K562 (cell line): Measurements from ENCODE around the gene ARHGDIB. TPM values are rescaled to one million over a fixed set of nuclear protein-coding genes. Genes with fewer than 3 reads are reported as not detected.

Experiments
- ATAC-seq: fragments of 200-7000 bp; cut with Tn5 transposase; 3 replicates; pipeline ENCODE4 v1.9.1; 2020; ENCODE audit warnings: moderate library complexity
- BruUV-seq: library from RNA; stranded (reverse); fragments of 400-500 nt; replicated peaks from 2 replicates; lab custom pipeline; 2021; lab: Mats Ljungman, UMichigan
- CTCF ChIA-PET: fragments of 300-600 bp; formaldehyde crosslinking; extraction: SDS; loops from one replicate; lab custom pipeline; 2021; ENCODE audit warnings: low intra/inter-chr PET ratio; lab: Yijun Ruan, JAX
- POLR2A ChIA-PET: fragments of 300-600, 350-650 bp; sonication (Branson Sonifier 250); formaldehyde crosslinking; extraction: SDS; loops from one replicate; lab custom pipeline; 2021; ENCODE audit warnings: antibody characterized with exemption, inconsistent platforms; lab: Yijun Ruan, JAX
- DNase-seq, 4 experiments: peaks; one replicate each; pipeline versions ENCODE4 v3.0.0 to v3.0.0-alpha.2; 2011 to 2018; ENCODE audit warnings: low spot score in 3 of 4, mixed read lengths in 3 of 4; ENCODE audit errors: extremely low read depth in 1 of 4
- FAIRE-seq: peaks from 2 replicates; lab custom pipeline; 2011; peaks lifted over from hg19 to GRCh38; lab: Jason Lieb, UNC
- H2AFZ ChIP-seq: 2 replicates; pipeline ENCODE4 v1.6.0; 2011; ENCODE audit warnings: low read depth, low read length, control low read depth, inconsistent platforms
- H3K27ac ChIP-seq: fragments of 200-600 bp; 3 replicates; pipeline ENCODE4 v1.8.0; 2011; ENCODE audit warnings: low read depth, mild to moderate bottlenecking, control low read depth, inconsistent platforms, low read length, moderate library complexity, mixed read lengths; ENCODE audit errors: extremely low read depth
- H3K27me3 ChIP-seq, 2 experiments: fragments of 300-600 bp in 1 of 2; 2 replicates in 1 of 2; 3 replicates in 1 of 2; pipeline versions ENCODE4 v1.6.0 to v1.8.0; 2011; ENCODE audit warnings: inconsistent platforms in 2 of 2, low read length in 2 of 2, mild to moderate bottlenecking in 1 of 2, mixed read lengths in 1 of 2, moderate library complexity in 1 of 2; ENCODE audit not compliant: control insufficient read depth in 2 of 2, insufficient read depth in 2 of 2
- H3K36me3 ChIP-seq: fragments of 300-600 bp; 3 replicates; pipeline ENCODE4 v1.8.0; 2011; ENCODE audit warnings: mild to moderate bottlenecking, low read length, inconsistent platforms; ENCODE audit not compliant: control insufficient read depth, insufficient read depth
- H3K4me1 ChIP-seq, 2 experiments: fragments of 200-600 bp in 1 of 2; replicated peaks in 1 of 2; 2 replicates in 1 of 2; 3 replicates in 1 of 2; pipeline versions ENCODE4 v1.5.1 to v1.8.0; 2011; ENCODE audit warnings: inconsistent platforms in 2 of 2, low read length in 2 of 2, mild to moderate bottlenecking in 1 of 2, mixed read lengths in 1 of 2, moderate library complexity in 1 of 2; ENCODE audit not compliant: control insufficient read depth in 2 of 2, insufficient read depth in 2 of 2
- H3K4me2 ChIP-seq: 2 replicates; pipeline ENCODE4 v1.6.1; 2011; ENCODE audit warnings: low read length, control low read depth, inconsistent platforms, mixed read lengths; ENCODE audit not compliant: insufficient read depth
- H3K4me3 ChIP-seq: fragments of 200-600 bp; sonication (generic), shearing (Covaris generic); 2 replicates; pipeline ENCODE4 v1.5.1; 2016; ENCODE audit warnings: control low read depth, inconsistent platforms
- H3K79me2 ChIP-seq: fragments of 200-600 bp; 3 replicates; pipeline ENCODE4 v1.8.0; 2011; ENCODE audit warnings: low read length, inconsistent platforms; ENCODE audit not compliant: control insufficient read depth, insufficient read depth
- H3K9ac ChIP-seq, 2 experiments: 2 replicates each; pipeline versions ENCODE4 v1.6.0 to v1.6.1; 2011; ENCODE audit warnings: low read depth in 2 of 2, low read length in 2 of 2, control low read depth in 1 of 2, inconsistent platforms in 1 of 2, mild to moderate bottlenecking in 1 of 2, mixed read lengths in 1 of 2; ENCODE audit not compliant: insufficient read depth in 1 of 2
- H3K9me1 ChIP-seq: one replicate; pipeline ENCODE4 v1.6.0; 2011; ENCODE audit warnings: inconsistent platforms, mild to moderate bottlenecking, low read length, moderate library complexity; ENCODE audit not compliant: control insufficient read depth, insufficient read depth
- H3K9me3 ChIP-seq: replicated peaks from 2 replicates; pipeline ENCODE4 v1.5.1; 2011; ENCODE audit warnings: low read depth, low read length, inconsistent platforms; ENCODE audit not compliant: control insufficient read depth, insufficient read depth
- H4K20me1 ChIP-seq: replicated peaks from 2 replicates; pipeline ENCODE4 v1.6.1; 2011; ENCODE audit warnings: low read length, inconsistent platforms, mixed read lengths; ENCODE audit not compliant: control insufficient read depth, insufficient read depth
- CBFA2T3 ChIP-seq: fragments of 450-650 bp; IDR thresholded peaks from 2 replicates; pipeline ENCODE4 v1.6.1; 2017
- CHD1 ChIP-seq: fragments of 200-600 bp; sonication (generic); IDR thresholded peaks from one replicate; pipeline ENCODE4 v1.6.1; 2012; ENCODE audit warnings: mild to moderate bottlenecking, moderate library complexity, low read length, inconsistent platforms
- CXXC5 ChIP-seq: fragments of 250-450 bp; sonication (Bioruptor Pico); IDR thresholded peaks from 2 replicates; pipeline ENCODE4 v1.8.0; 2022; ENCODE audit warnings: inconsistent platforms, mild to moderate bottlenecking, moderate library complexity
- DMBX1 ChIP-seq: fragments of 250-450 bp; sonication (Bioruptor Pico); IDR thresholded peaks from 2 replicates; pipeline ENCODE4 v1.8.0; 2022; ENCODE audit warnings: inconsistent platforms, mild to moderate bottlenecking, moderate library complexity, borderline replicate concordance
- MAFF ChIP-seq: IDR thresholded peaks from 2 replicates; pipeline ENCODE4 v1.6.1; 2012; ENCODE audit warnings: low read length, improper control_type of control experiment
- RNF2 ChIP-seq: sonication (generic); IDR thresholded peaks from 2 replicates; pipeline ENCODE4 v1.6.1; 2016
- SMARCE1 ChIP-seq: fragments of 450-650 bp; IDR thresholded peaks from 2 replicates; pipeline ENCODE4 v1.7.1; 2016; ENCODE audit warnings: mild to moderate bottlenecking
- STAG1 ChIP-seq: sonication (generic); formaldehyde crosslinking; IDR thresholded peaks from 2 replicates; pipeline ENCODE4 v1.5.0; 2020; ENCODE audit warnings: missing genetic modification reagents, borderline replicate concordance
- ZBTB1 ChIP-seq: sonication (generic); formaldehyde crosslinking; IDR thresholded peaks from 2 replicates; pipeline ENCODE4 v1.8.1; 2023; ENCODE audit warnings: missing genetic modification reagents, low read depth, mild to moderate bottlenecking, borderline replicate concordance
- ZC3H11A ChIP-seq: IDR thresholded peaks from 2 replicates; pipeline ENCODE4 v1.6.1; 2012; ENCODE audit warnings: low read depth, low read length, improper control_type of control experiment
- ZFP1 ChIP-seq: fragments of 450-650 bp; formaldehyde crosslinking; IDR thresholded peaks from 2 replicates; pipeline ENCODE4 v1.4.0; 2020; ENCODE audit warnings: mild to moderate bottlenecking, mixed read lengths
- WGBS: fragments of 100-300 bp; shearing (Covaris generic); methylation state at CpG from one replicate; pipeline ENCODE4 v1.1.6; 2016; ENCODE audit warnings: low coverage, mixed read lengths; ENCODE audit not compliant: insufficient coverage; ENCODE audit errors: missing lambda C conversion rate; 5-methylcytosine and 5-hydroxymethylcytosine counted together
- in situ Hi-C: fragments of 300-500 bp; cut with MboI; formaldehyde crosslinking; loops from 4 replicates; pipeline ENCODE4 v1.15.0; 2018; ENCODE audit warnings: inconsistent platforms, mixed read lengths
- intact Hi-C: fragments of 100-400 bp; cut with micrococcal nuclease; formaldehyde crosslinking; loops from 2 replicates; pipeline ENCODE4 v1.14.2; 2022
- polyA plus RNA-seq, 8 experiments: library from polyadenylated mRNA; depleted of rRNA in 4 of 8; stranded (reverse) in 5 of 8; unstranded in 3 of 8; fragments of >200 nt; fragmentation: Nextera tagmentation in 2 of 8; fragmentation: Illumina TruSeq in 1 of 8; extraction: Ambion mirVana in 2 of 8; extraction: Trizol in 1 of 8; gene quantifications; 2 replicates each; pipeline versions ENCODE4 v1.2.1 to v1.2.3, GENCODE V29; 2011 to 2014; ENCODE audit warnings: inconsistent platforms in 1 of 8, missing spikeins in 1 of 8
- total RNA-seq, 7 experiments: library from RNA; depleted of rRNA in 6 of 7; stranded (reverse); fragments of >200 nt in 6 of 7; fragmentation: Illumina TruSeq in 2 of 7; extraction: Trizol in 2 of 7; gene quantifications; 2 replicates each; pipeline versions ENCODE4 v1.2.1 to v1.2.3, GENCODE V29; 2011 to 2021; ENCODE audit warnings: low replicate concordance in 1 of 7
- TF ChIP-seq, protein P1 (sequence below): fragments of 450-650 bp; IDR thresholded peaks from 2 replicates; pipeline ENCODE4 v1.7.1; 2018; ENCODE audit warnings: mild to moderate bottlenecking, low read depth; ENCODE audit not compliant: partially characterized antibody
- TF ChIP-seq, protein P2 (sequence below): fragments of 450-650 bp; formaldehyde crosslinking; IDR thresholded peaks from 2 replicates; pipeline ENCODE4 v1.4.0; 2020; ENCODE audit warnings: mild to moderate bottlenecking, mixed read lengths
- TF ChIP-seq, protein P3 (sequence below): fragments of 450-650 bp; formaldehyde crosslinking; IDR thresholded peaks from 2 replicates; pipeline ENCODE4 v1.4.0; 2020; ENCODE audit warnings: mild to moderate bottlenecking, moderate library complexity
- TF ChIP-seq, protein P4 (sequence below): fragments of 450-650 bp; formaldehyde crosslinking; IDR thresholded peaks from 2 replicates; pipeline ENCODE4 v1.4.0; 2020; ENCODE audit warnings: mild to moderate bottlenecking

Gene ARHGDIB
- total and polyA plus RNA-seq, 9 of the 15 experiments (the other 6 are each of a cell fraction or from before 2014, with no cell fraction given) = 9.5 to 204 (median 116) TPM

DNA sequence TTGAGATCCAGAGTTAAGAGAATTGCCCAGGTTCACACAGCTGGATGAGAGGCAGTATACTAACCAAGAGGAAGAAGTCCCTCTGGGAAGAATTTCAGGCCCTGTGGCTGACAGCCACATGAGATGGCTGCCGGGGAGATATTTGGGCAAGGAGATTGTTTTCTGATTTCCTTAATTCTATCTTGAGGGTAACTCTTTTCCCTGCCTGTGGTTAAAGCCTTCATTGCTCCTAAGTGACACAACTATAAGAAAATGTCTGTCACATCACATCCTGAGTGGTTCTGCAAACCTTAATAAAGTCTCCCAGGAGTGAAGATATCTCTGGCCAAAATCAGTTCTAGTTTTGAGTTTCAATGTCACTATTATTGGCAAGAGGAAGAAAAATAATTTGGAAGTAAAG lies 9.6 kb downstream of the ARHGDIB start:
- no peaks in the 10 kb centered on the region for H3K79me2 ChIP-seq
- in situ Hi-C loops = loop anchor here (25.0 kb wide), 1 partner anchor 740 kb away; no protein-coding TSS in a partner anchor
- TF ChIP-seq DMBX1 (CRISPR knock-in tag) = no peak
- TF ChIP-seq, protein P1, sequence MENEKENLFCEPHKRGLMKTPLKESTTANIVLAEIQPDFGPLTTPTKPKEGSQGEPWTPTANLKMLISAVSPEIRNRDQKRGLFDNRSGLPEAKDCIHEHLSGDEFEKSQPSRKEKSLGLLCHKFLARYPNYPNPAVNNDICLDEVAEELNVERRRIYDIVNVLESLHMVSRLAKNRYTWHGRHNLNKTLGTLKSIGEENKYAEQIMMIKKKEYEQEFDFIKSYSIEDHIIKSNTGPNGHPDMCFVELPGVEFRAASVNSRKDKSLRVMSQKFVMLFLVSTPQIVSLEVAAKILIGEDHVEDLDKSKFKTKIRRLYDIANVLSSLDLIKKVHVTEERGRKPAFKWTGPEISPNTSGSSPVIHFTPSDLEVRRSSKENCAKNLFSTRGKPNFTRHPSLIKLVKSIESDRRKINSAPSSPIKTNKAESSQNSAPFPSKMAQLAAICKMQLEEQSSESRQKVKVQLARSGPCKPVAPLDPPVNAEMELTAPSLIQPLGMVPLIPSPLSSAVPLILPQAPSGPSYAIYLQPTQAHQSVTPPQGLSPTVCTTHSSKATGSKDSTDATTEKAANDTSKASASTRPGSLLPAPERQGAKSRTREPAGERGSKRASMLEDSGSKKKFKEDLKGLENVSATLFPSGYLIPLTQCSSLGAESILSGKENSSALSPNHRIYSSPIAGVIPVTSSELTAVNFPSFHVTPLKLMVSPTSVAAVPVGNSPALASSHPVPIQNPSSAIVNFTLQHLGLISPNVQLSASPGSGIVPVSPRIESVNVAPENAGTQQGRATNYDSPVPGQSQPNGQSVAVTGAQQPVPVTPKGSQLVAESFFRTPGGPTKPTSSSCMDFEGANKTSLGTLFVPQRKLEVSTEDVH = no peak
- no peak for TF ChIP-seq CBFA2T3
- TF ChIP-seq, protein P2, sequence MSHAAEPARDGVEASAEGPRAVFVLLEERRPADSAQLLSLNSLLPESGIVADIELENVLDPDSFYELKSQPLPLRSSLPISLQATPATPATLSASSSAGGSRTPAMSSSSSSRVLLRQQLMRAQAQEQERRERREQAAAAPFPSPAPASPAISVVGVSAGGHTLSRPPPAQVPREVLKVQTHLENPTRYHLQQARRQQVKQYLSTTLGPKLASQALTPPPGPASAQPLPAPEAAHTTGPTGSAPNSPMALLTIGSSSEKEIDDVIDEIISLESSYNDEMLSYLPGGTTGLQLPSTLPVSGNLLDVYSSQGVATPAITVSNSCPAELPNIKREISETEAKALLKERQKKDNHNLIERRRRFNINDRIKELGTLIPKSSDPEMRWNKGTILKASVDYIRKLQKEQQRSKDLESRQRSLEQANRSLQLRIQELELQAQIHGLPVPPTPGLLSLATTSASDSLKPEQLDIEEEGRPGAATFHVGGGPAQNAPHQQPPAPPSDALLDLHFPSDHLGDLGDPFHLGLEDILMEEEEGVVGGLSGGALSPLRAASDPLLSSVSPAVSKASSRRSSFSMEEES (CRISPR knock-in tag) = no peak
- no peak for TF ChIP-seq STAG1 (CRISPR knock-in tag)
- no peak for TF ChIP-seq ZFP1 (CRISPR knock-in tag)
- no peak for TF ChIP-seq ZBTB1 (CRISPR knock-in tag)
- TF ChIP-seq SMARCE1 = no peak
- TF ChIP-seq, protein P3, sequence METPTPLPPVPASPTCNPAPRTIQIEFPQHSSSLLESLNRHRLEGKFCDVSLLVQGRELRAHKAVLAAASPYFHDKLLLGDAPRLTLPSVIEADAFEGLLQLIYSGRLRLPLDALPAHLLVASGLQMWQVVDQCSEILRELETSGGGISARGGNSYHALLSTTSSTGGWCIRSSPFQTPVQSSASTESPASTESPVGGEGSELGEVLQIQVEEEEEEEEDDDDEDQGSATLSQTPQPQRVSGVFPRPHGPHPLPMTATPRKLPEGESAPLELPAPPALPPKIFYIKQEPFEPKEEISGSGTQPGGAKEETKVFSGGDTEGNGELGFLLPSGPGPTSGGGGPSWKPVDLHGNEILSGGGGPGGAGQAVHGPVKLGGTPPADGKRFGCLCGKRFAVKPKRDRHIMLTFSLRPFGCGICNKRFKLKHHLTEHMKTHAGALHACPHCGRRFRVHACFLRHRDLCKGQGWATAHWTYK = no peak
- TF ChIP-seq RNF2 = no peak
- no peak for TF ChIP-seq CHD1
- TF ChIP-seq ZC3H11A = no peak
- no peak for TF ChIP-seq MAFF
- TF ChIP-seq, protein P4, sequence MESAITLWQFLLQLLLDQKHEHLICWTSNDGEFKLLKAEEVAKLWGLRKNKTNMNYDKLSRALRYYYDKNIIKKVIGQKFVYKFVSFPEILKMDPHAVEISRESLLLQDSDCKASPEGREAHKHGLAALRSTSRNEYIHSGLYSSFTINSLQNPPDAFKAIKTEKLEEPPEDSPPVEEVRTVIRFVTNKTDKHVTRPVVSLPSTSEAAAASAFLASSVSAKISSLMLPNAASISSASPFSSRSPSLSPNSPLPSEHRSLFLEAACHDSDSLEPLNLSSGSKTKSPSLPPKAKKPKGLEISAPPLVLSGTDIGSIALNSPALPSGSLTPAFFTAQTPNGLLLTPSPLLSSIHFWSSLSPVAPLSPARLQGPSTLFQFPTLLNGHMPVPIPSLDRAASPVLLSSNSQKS (CRISPR knock-in tag) = no peak
- no peak for TF ChIP-seq CXXC5 (CRISPR knock-in tag)
- H3K27ac ChIP-seq = no peak overlapping the region
- H3K9ac ChIP-seq = no peak overlapping the region
- H3K36me3 ChIP-seq = peaks cover 21% of the 10 kb centered on the region; the same call in 1 of the 3 replicates
- intact Hi-C loops = no loop called here
- no TSS peak for BruUV-seq
- no peak overlapping the region for H3K4me2 ChIP-seq
- H3K27me3 ChIP-seq = no peaks in the 10 kb centered on the region
- DNase-seq = no peak
- no peaks in the 10 kb centered on the region for H3K9me1 ChIP-seq
- H3K9me3 ChIP-seq = no peaks in the 10 kb centered on the region
- FAIRE-seq = no peak
- ChIA-PET POLR2A (no interaction called here), CTCF (no interaction called here)
- no peaks in the 10 kb centered on the region; a peak in 2 of 5 replicates for H3K4me1 ChIP-seq
- no peak overlapping the region for H2AFZ ChIP-seq
- WGBS = 73% methylated on average over 1 of the region's 1 CpG
- H3K4me3 ChIP-seq = no peak overlapping the region
- H4K20me1 ChIP-seq = no peaks in the 10 kb centered on the region
- no peak for ATAC-seq
